Stimulated activated CD4-positive, alpha-beta T cell treated with anti-CD3 and anti-CD28 coated beads, Interleukin-15, amount 100 ng/mL, for 1 hour (primary cell): ENCODE results near the gene RSL24D1.

Experiments used
- DNase-seq, 2 donors: peaks; one replicate each; pipeline ENCODE4 v3.0.0-alpha.2; 2020; ENCODE audit warnings: low read depth in 1 of 2, low spot score in 1 of 2

RSL24D1 gene

GRCh38 chr15:55196458-55197361 is at the start of gene RSL24D1:
Gene RSL24D1, minus strand, starts transcription at chr15:55196941. Its CDS starts 51 bp downstream, at chr15:55196890.
- peak; percentile 86 to 90 for DNase-seq

- no peak for DNase-seq
These were observed 48.3 kb upstream of the RSL24D1 start for GRCh38 chr15:55245059-55245458.

- DNase-seq = no peak
These were observed 45.1 kb upstream of the RSL24D1 start for GRCh38 chr15:55241891-55242290.

- no peak for DNase-seq
These were observed 44.4 kb upstream of the RSL24D1 start for GRCh38 chr15:55241186-55241585.

GRCh38 chr15:55240125-55240760 is 43.5 kb upstream of the RSL24D1 start:
- DNase-seq = no peak

- DNase-seq = no peak
These were observed 42.8 kb upstream of the RSL24D1 start for GRCh38 chr15:55239440-55240124.

GRCh38 chr15:55238877-55239276 is 42.1 kb upstream of the RSL24D1 start:
- DNase-seq = no peak

GRCh38 chr15:55237219-55238130 is 40.7 kb upstream of the RSL24D1 start:
- no peak for DNase-seq

GRCh38 chr15:55235546-55236036 is 38.9 kb upstream of the RSL24D1 start:
- no peak for DNase-seq

- no peak for DNase-seq
These were observed 38.0 kb upstream of the RSL24D1 start for GRCh38 chr15:55234800-55235104.

GRCh38 chr15:55234104-55234799 is 37.5 kb upstream of the RSL24D1 start:
- DNase-seq = no peak

- DNase-seq = no peak
These were observed 34.7 kb upstream of the RSL24D1 start for GRCh38 chr15:55231455-55231854.

GRCh38 chr15:55230953-55231352 is 34.2 kb upstream of the RSL24D1 start:
- DNase-seq = no peak

- DNase-seq = no peak
These were observed 33.4 kb upstream of the RSL24D1 start for GRCh38 chr15:55230051-55230670.

- DNase-seq = no peak
These were observed 29.4 kb upstream of the RSL24D1 start for GRCh38 chr15:55226127-55226526.

GRCh38 chr15:55224892-55225291 is 28.2 kb upstream of the RSL24D1 start:
- DNase-seq = no peak

GRCh38 chr15:55222588-55222987 is 25.8 kb upstream of the RSL24D1 start:
- DNase-seq = no peak

- DNase-seq = no peak
These were observed 24.6 kb upstream of the RSL24D1 start for GRCh38 chr15:55221090-55222011.

- no peak for DNase-seq
These were observed 23.9 kb upstream of the RSL24D1 start for GRCh38 chr15:55220606-55221005.
